ENCODE data around the gene LRRC56.

DNA sequence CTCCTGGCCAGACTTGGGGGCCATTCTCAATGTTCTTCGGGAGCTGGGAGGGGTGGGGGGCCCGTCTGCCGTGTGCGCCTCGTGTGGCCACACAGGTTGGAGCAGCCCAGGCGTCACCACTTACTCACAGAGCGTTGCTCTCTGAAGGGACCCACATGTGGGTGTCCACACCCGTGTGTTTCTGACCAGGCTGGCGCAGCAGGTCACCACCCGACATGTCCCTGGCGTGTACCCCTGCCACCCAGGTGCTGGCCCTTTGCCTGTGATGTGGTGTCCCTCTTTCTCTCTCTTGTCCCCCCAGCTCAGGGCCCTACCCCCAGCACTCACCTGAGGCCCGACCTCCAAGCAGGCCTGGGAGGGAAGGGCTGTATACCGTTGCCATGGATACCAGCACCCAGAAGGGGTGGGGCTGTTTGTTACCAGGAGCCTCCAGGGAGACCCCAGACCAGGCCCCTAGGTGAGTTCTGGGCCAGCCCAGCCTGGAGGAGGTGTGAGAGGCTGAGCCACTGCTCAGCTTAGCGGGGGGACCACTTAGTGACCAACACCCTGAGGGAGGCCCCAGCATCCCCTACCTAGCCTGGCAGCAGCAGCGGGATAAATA lies 21.8 kb downstream of the LRRC56 start:
- TF ChIP-seq ZNF143 (CRISPR knock-in tag; IDR thresholded peaks at IDR 0.05) (no peak), EZH2 (conservative IDR thresholded peaks at IDR 0.05; ENCODE audit: low read depth, low read length) (no peak), RBM22 (optimal IDR thresholded peaks at IDR 0.05; ENCODE audit: low read length) (no peak), ERF (CRISPR knock-in tag; IDR thresholded peaks at IDR 0.05) (no peak), ZNF460 (CRISPR knock-in tag; IDR thresholded peaks at IDR 0.05; ENCODE audit: borderline replicate concordance) (no peak), TCF7L2 (IDR thresholded peaks at IDR 0.05; ENCODE audit: low read depth, low read length) (no peak), HNRNPL (IDR thresholded peaks at IDR 0.05; ENCODE audit: low read depth, low read length) (no peak), STAG1 (CRISPR knock-in tag; IDR thresholded peaks at IDR 0.05) (no peak), ZFX (CRISPR knock-in tag; IDR thresholded peaks at IDR 0.05; ENCODE audit: low read depth) (no peak), TSC22D2 (CRISPR knock-in tag; IDR thresholded peaks at IDR 0.05; ENCODE audit: borderline replicate concordance) (no peak), ZNF7 (CRISPR knock-in tag; IDR thresholded peaks at IDR 0.05) (no peak), ASH2L (IDR thresholded peaks at IDR 0.05; ENCODE audit: insufficient read length, low read depth, low read length) (no peak)
- TF ChIP-seq, protein P1, sequence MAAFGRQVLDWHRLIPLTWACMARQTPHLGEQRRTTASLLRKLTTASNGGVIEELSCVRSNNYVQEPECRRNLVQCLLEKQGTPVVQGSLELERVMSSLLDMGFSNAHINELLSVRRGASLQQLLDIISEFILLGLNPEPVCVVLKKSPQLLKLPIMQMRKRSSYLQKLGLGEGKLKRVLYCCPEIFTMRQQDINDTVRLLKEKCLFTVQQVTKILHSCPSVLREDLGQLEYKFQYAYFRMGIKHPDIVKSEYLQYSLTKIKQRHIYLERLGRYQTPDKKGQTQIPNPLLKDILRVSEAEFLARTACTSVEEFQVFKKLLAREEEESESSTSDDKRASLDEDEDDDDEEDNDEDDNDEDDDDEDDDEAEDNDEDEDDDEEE (CRISPR knock-in tag; IDR thresholded peaks at IDR 0.05), result no peak
- TF ChIP-seq, protein P2, sequence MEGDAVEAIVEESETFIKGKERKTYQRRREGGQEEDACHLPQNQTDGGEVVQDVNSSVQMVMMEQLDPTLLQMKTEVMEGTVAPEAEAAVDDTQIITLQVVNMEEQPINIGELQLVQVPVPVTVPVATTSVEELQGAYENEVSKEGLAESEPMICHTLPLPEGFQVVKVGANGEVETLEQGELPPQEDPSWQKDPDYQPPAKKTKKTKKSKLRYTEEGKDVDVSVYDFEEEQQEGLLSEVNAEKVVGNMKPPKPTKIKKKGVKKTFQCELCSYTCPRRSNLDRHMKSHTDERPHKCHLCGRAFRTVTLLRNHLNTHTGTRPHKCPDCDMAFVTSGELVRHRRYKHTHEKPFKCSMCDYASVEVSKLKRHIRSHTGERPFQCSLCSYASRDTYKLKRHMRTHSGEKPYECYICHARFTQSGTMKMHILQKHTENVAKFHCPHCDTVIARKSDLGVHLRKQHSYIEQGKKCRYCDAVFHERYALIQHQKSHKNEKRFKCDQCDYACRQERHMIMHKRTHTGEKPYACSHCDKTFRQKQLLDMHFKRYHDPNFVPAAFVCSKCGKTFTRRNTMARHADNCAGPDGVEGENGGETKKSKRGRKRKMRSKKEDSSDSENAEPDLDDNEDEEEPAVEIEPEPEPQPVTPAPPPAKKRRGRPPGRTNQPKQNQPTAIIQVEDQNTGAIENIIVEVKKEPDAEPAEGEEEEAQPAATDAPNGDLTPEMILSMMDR (CRISPR knock-in tag; IDR thresholded peaks at IDR 0.05), result no peak
